ENCODE data around the gene ALPK3. TPM values are rescaled to one million over a fixed set of nuclear protein-coding genes. Genes with fewer than 3 reads are reported as not detected.

The ALPK3 gene
- total and polyA plus RNA-seq, 2 donors from 2014 or later: 3.1 to 20.2 TPM

DNA sequence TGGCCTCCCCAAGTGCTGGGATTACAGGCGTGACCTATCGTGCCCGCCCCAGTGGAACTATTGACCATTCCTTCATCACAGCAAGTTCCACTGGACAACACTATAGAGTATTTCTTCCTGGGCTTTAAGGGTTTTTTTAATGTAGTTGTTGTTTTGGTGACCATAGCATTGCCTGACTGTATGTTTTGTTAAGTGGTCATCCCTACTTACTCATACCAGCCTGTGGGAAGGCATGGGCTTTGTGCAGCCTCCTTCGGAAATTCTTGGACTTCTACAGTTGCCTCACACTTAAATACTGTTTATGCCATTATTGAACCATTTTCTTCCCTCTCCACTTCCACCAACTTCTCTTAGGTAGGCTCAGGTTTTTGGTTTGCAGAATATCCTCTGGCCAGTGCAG is 19.9 kb upstream of the ALPK3 start:
- Histone ChIP-seq H3K27ac (ENCODE audit: low read depth in 2 of 2, low read length in 2 of 2) (no peak overlapping the region), H3K4me1 (ENCODE audit: control insufficient read depth in 2 of 3, insufficient read depth in 2 of 3, low read depth in 1 of 3, low read length in 3 of 3) (peaks cover 0 to 5% (median 0%) of the 10 kb centered on the region in 3 donors), H3K4me3 (ENCODE audit: low read length in 3 of 3) (no peak overlapping the region), H3K9me3 (ENCODE audit: control insufficient read depth in 2 of 3, insufficient read depth in 1 of 3, low read length in 3 of 3) (no peaks in the 10 kb centered on the region), H3K27me3 (ENCODE audit: control insufficient read depth, insufficient read depth, low read length) (no peaks in the 10 kb centered on the region), H3K9ac (ENCODE audit: low read length in 3 of 3) (no peak overlapping the region), H3K36me3 (ENCODE audit: control insufficient read depth in 2 of 3, insufficient read depth in 3 of 3, low read length in 3 of 3) (peaks cover 2 to 60% (median 57%) of the 10 kb centered on the region in 3 donors)
- TF ChIP-seq, protein P1, sequence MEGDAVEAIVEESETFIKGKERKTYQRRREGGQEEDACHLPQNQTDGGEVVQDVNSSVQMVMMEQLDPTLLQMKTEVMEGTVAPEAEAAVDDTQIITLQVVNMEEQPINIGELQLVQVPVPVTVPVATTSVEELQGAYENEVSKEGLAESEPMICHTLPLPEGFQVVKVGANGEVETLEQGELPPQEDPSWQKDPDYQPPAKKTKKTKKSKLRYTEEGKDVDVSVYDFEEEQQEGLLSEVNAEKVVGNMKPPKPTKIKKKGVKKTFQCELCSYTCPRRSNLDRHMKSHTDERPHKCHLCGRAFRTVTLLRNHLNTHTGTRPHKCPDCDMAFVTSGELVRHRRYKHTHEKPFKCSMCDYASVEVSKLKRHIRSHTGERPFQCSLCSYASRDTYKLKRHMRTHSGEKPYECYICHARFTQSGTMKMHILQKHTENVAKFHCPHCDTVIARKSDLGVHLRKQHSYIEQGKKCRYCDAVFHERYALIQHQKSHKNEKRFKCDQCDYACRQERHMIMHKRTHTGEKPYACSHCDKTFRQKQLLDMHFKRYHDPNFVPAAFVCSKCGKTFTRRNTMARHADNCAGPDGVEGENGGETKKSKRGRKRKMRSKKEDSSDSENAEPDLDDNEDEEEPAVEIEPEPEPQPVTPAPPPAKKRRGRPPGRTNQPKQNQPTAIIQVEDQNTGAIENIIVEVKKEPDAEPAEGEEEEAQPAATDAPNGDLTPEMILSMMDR (IDR thresholded peaks at IDR 0.05; ENCODE audit: borderline replicate concordance, extremely low read depth, insufficient read depth): no peak
- intact Hi-C loops (cut with DNase I): no loop called here
- no peak for DNase-seq
- no peak for FAIRE-seq

DNA sequence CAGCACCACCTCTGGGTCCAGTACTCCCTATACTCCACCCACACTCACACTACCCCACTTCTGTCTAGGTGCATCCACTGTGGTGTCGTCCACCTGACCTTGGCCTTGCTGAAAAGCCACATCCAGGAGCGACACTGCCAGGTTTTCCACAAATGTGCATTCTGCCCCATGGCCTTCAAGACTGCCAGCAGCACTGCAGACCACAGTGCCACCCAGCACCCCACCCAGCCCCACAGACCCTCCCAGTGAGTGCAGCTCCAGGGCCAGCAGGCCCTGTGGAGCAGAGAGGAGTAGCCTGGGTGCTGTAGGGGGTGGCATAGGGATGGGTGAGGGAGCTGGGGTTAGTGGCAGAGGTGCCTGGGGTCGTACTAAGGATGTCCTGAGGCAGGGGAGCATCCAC is 19.4 kb upstream of the ALPK3 start:
- H3K9ac ChIP-seq (ENCODE audit: low read length in 3 of 3): no peak overlapping the region
- H3K27me3 ChIP-seq (ENCODE audit: control insufficient read depth, insufficient read depth, low read length): no peaks in the 10 kb centered on the region
- peaks cover 2 to 54% (median 54%) of the 10 kb centered on the region in 3 donors for H3K36me3 ChIP-seq (ENCODE audit: control insufficient read depth in 2 of 3, insufficient read depth in 3 of 3, low read length in 3 of 3)
- intact Hi-C loops (cut with DNase I): no loop called here
- H3K4me3 ChIP-seq (ENCODE audit: low read length in 3 of 3): no peak overlapping the region
- DNase-seq (no peak), FAIRE-seq (no peak)
- H3K9me3 ChIP-seq (ENCODE audit: control insufficient read depth in 2 of 3, insufficient read depth in 1 of 3, low read length in 3 of 3): no peaks in the 10 kb centered on the region
- H3K27ac ChIP-seq (ENCODE audit: low read depth in 2 of 2, low read length in 2 of 2): no peak overlapping the region
- peaks cover 0 to 5% (median 0%) of the 10 kb centered on the region in 3 donors for H3K4me1 ChIP-seq (ENCODE audit: control insufficient read depth in 2 of 3, insufficient read depth in 2 of 3, low read depth in 1 of 3, low read length in 3 of 3)
- TF ChIP-seq, protein P1 (IDR thresholded peaks at IDR 0.05; ENCODE audit: borderline replicate concordance, extremely low read depth, insufficient read depth): no peak

DNA sequence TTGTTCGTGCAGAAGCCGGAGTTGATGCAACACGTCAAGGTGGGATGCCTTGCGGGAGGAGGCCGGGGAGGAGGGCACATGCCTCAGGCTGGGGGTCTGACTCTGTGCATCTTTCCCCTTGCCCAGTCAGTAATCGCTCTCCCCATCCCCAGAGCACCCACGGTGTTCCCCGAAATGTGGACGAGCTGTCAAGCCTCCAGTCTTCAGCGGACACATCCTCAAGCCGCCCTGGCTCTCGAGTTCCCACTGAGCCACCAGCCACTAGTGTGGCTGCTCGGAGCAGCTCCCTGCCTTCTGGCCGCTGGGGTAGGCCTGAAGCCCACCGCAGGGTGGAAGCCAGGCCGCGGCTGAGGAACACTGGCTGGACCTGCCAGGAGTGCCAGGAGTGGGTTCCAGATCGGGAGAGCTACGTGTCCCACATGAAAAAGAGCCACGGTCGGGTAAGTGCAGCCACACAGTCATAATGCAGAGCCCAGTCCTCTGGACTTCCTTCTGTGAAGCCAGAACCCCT is 18.7 kb upstream of the ALPK3 start:
- DNase-seq: no peak
- Histone ChIP-seq H3K36me3 (ENCODE audit: control insufficient read depth in 2 of 3, insufficient read depth in 3 of 3, low read length in 3 of 3) (peaks cover 2 to 53% (median 48%) of the 10 kb centered on the region in 3 donors), H3K4me3 (ENCODE audit: low read length in 3 of 3) (no peak overlapping the region), H3K9ac (ENCODE audit: low read length in 3 of 3) (no peak overlapping the region), H3K4me1 (ENCODE audit: control insufficient read depth in 2 of 3, insufficient read depth in 2 of 3, low read depth in 1 of 3, low read length in 3 of 3) (peaks cover 0 to 5% (median 0%) of the 10 kb centered on the region in 3 donors), H3K27me3 (ENCODE audit: control insufficient read depth, insufficient read depth, low read length) (no peaks in the 10 kb centered on the region), H3K9me3 (ENCODE audit: control insufficient read depth in 2 of 3, insufficient read depth in 1 of 3, low read length in 3 of 3) (no peaks in the 10 kb centered on the region), H3K27ac (ENCODE audit: low read depth in 2 of 2, low read length in 2 of 2) (no peak overlapping the region)
- TF ChIP-seq, protein P1 (IDR thresholded peaks at IDR 0.05; ENCODE audit: borderline replicate concordance, extremely low read depth, insufficient read depth): no peak
- FAIRE-seq: no peak
- intact Hi-C loops (cut with DNase I): no loop called here
